Fibroblast of pulmonary artery (primary cell): Measurements from ENCODE around the gene CHAT.

ENCODE experiments used
- DNase-seq: peaks from one replicate; pipeline ENCODE4 v3.0.0-alpha.2; 2010; ENCODE audit warnings: low read depth
- H3K4me3 ChIP-seq: replicated peaks from 2 replicates; pipeline ENCODE4 v1.5.1; 2011; ENCODE audit warnings: low read depth, mild to moderate bottlenecking, control low read depth, low read length, moderate library complexity
- CTCF ChIP-seq: IDR thresholded peaks from 2 replicates; pipeline ENCODE4 v1.5.1; 2011; ENCODE audit warnings: mild to moderate bottlenecking, control low read depth, low read length, inconsistent platforms; ENCODE audit errors: missing control alignments

Gene CHAT

GRCh38 chr10:49592726-49593563, 20.9 kb upstream of the CHAT start:
- H3K4me3 ChIP-seq = no peak overlapping the region
- DNase-seq = peak; percentile 72
- TF ChIP-seq CTCF = peak; percentile 100

- TF ChIP-seq CTCF = no peak
- DNase-seq = no peak
- no peak overlapping the region for H3K4me3 ChIP-seq
These were observed 20.3 kb upstream of the CHAT start for GRCh38 chr10:49593564-49593875.

GRCh38 chr10:49593998-49594397, 19.8 kb upstream of the CHAT start:
- no peak for TF ChIP-seq CTCF
- DNase-seq = no peak
- H3K4me3 ChIP-seq = no peak overlapping the region

GRCh38 chr10:49594594-49594993, 19.2 kb upstream of the CHAT start:
- peak; percentile 84 for DNase-seq
- H3K4me3 ChIP-seq = no peak overlapping the region
- peak; percentile 91 for TF ChIP-seq CTCF

- no peak overlapping the region for H3K4me3 ChIP-seq
- TF ChIP-seq CTCF = no peak
- no peak for DNase-seq
These were observed 18.7 kb upstream of the CHAT start for GRCh38 chr10:49595003-49595712.

- TF ChIP-seq CTCF = no peak
- peak; percentile 23 for DNase-seq
- no peak overlapping the region for H3K4me3 ChIP-seq
These were observed 17.9 kb upstream of the CHAT start for GRCh38 chr10:49595713-49596492.
